DND-41 (cell line): ENCODE data around the gene RAB7B.

ENCODE experiments used
- EZH2 ChIP-seq: IDR thresholded peaks from 3 replicates; pipeline ENCODE4 v1.6.1; 2012; ENCODE audit warnings: borderline replicate concordance, low read depth, mild to moderate bottlenecking, moderate library complexity, low read length, inconsistent platforms; ENCODE audit not compliant: severe bottlenecking
- TF ChIP-seq, protein P1 (sequence below): IDR thresholded peaks from 2 replicates; pipeline ENCODE4 v1.5.1; 2012; ENCODE audit warnings: borderline replicate concordance, low read length, moderate library complexity, mild to moderate bottlenecking; ENCODE audit not compliant: poor library complexity, severe bottlenecking; ENCODE audit errors: extremely low read depth

DNA sequence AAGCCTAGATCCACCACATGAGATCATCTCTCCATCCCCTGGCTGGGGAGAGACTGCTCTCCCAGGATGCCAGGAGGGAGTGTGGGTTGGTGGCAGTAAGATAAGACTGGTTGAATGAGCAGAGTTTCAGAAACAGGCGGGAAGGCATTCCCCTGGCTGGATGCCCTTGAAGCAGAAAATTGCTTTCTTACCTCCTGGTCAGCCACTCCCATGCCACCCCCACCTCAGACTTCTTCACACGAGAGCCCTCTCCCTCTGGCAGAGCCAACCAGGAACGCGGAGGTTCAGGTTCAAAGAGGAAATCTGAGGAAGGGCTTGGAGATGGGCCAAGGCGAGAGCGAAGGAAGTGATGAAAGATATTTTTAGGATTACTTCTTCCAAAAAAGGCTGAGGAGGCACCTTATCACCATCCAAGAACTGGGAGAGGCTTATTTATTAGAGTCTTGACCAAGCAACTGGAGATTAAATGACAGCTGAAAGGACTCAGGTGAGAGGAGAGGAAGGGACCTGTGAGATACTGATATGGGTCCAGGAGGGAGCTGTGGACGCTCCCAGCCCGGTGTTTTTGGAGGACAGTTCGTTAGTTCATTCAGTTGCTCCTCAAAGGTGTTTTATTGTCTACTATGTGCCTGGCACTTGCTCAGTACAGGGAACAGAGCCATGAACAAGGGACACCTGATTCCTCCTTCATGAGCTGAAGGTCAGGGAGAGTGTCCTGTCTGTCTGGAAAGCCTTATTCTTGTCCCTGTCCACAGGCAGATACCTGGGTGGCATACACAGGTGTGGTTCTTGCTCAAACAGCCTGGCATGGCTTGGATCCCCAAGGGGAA lies 41.0 kb downstream of the RAB7B start:
- TF ChIP-seq EZH2, result no peak
- TF ChIP-seq, protein P1, sequence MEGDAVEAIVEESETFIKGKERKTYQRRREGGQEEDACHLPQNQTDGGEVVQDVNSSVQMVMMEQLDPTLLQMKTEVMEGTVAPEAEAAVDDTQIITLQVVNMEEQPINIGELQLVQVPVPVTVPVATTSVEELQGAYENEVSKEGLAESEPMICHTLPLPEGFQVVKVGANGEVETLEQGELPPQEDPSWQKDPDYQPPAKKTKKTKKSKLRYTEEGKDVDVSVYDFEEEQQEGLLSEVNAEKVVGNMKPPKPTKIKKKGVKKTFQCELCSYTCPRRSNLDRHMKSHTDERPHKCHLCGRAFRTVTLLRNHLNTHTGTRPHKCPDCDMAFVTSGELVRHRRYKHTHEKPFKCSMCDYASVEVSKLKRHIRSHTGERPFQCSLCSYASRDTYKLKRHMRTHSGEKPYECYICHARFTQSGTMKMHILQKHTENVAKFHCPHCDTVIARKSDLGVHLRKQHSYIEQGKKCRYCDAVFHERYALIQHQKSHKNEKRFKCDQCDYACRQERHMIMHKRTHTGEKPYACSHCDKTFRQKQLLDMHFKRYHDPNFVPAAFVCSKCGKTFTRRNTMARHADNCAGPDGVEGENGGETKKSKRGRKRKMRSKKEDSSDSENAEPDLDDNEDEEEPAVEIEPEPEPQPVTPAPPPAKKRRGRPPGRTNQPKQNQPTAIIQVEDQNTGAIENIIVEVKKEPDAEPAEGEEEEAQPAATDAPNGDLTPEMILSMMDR, result no peak
